ENCODE measurements around the gene SIGLEC15.
"Not testable (repeated sequence)": the region's sequence is repeated elsewhere in the genome, so short reads cannot be mapped to it uniquely, and the experiment has no call there.

SIGLEC15 gene

GRCh38 chr18:45821026-45821425, 4.4 kb upstream of the SIGLEC15 start:
- no peaks in the 10 kb centered on the region for H3K27me3 ChIP-seq (ENCODE audit: insufficient read depth, low read length)
- no peaks in the 10 kb centered on the region for H3K9me3 ChIP-seq (ENCODE audit: insufficient read depth, low read depth, low read length)
- no peak overlapping the region for H3K27ac ChIP-seq (ENCODE audit: low read depth, low read length)
- 96% methylated on average over 2 of the region's 2 CpGs for WGBS
- H3K36me3 ChIP-seq (ENCODE audit: insufficient read depth, low read length): no peaks in the 10 kb centered on the region
- no peaks in the 10 kb centered on the region for H3K4me1 ChIP-seq (ENCODE audit: insufficient read depth, low read length)
- no peak overlapping the region for H3K9ac ChIP-seq (ENCODE audit: low read depth, low read length)
- no peak overlapping the region for H3K4me3 ChIP-seq (ENCODE audit: low read length)

- Histone ChIP-seq H3K4me1 (ENCODE audit: insufficient read depth, low read length) (no peaks in the 10 kb centered on the region), H3K27ac (ENCODE audit: low read depth, low read length) (no peak overlapping the region), H3K4me3 (ENCODE audit: low read length) (no peak overlapping the region), H3K36me3 (ENCODE audit: insufficient read depth, low read length) (no peaks in the 10 kb centered on the region), H3K27me3 (ENCODE audit: insufficient read depth, low read length) (no peaks in the 10 kb centered on the region), H3K9ac (ENCODE audit: low read depth, low read length) (no peak overlapping the region), H3K9me3 (ENCODE audit: insufficient read depth, low read depth, low read length) (no peaks in the 10 kb centered on the region)
- WGBS: 100% methylated on average over 1 of the region's 1 CpG
Observed at GRCh38 chr18:45821711-45822110, 3.8 kb upstream of the SIGLEC15 start.

GRCh38 chr18:45826084-45826483, 609 bp downstream of the SIGLEC15 start:
- H3K4me3 ChIP-seq (ENCODE audit: low read length): no peak overlapping the region
- no peaks in the 10 kb centered on the region for H3K36me3 ChIP-seq (ENCODE audit: insufficient read depth, low read length)
- H3K27ac ChIP-seq (ENCODE audit: low read depth, low read length): no peak overlapping the region
- H3K9ac ChIP-seq (ENCODE audit: low read depth, low read length): no peak overlapping the region
- H3K9me3 ChIP-seq (ENCODE audit: insufficient read depth, low read depth, low read length): no peaks in the 10 kb centered on the region
- no peaks in the 10 kb centered on the region for H3K4me1 ChIP-seq (ENCODE audit: insufficient read depth, low read length)
- 83% methylated on average over 4 of the region's 4 CpGs for WGBS
- H3K27me3 ChIP-seq (ENCODE audit: insufficient read depth, low read length): no peaks in the 10 kb centered on the region

- H3K9ac ChIP-seq (ENCODE audit: low read depth, low read length); H3K9me3 ChIP-seq (ENCODE audit: insufficient read depth, low read depth, low read length); H3K4me1 ChIP-seq (ENCODE audit: insufficient read depth, low read length); H3K4me3 ChIP-seq (ENCODE audit: low read length); H3K36me3 ChIP-seq (ENCODE audit: insufficient read depth, low read length); H3K27me3 ChIP-seq (ENCODE audit: insufficient read depth, low read length); H3K27ac ChIP-seq (ENCODE audit: low read depth, low read length): not testable (repeated sequence)
- 96% methylated on average over 4 of the region's 4 CpGs for WGBS
Observed at GRCh38 chr18:45826716-45827115, 1.2 kb downstream of the SIGLEC15 start.

- no peak overlapping the region for H3K4me3 ChIP-seq (ENCODE audit: low read length)
- no peaks in the 10 kb centered on the region for H3K9me3 ChIP-seq (ENCODE audit: insufficient read depth, low read depth, low read length)
- WGBS: 69% methylated on average over 9 of the region's 9 CpGs
- no peaks in the 10 kb centered on the region for H3K27me3 ChIP-seq (ENCODE audit: insufficient read depth, low read length)
- H3K27ac ChIP-seq (ENCODE audit: low read depth, low read length): no peak overlapping the region
- H3K4me1 ChIP-seq (ENCODE audit: insufficient read depth, low read length): no peaks in the 10 kb centered on the region
- H3K36me3 ChIP-seq (ENCODE audit: insufficient read depth, low read length): no peaks in the 10 kb centered on the region
- H3K9ac ChIP-seq (ENCODE audit: low read depth, low read length): no peak overlapping the region
Observed at GRCh38 chr18:45828917-45829811, 3.7 kb downstream of the SIGLEC15 start.

GRCh38 chr18:45829855-45830254, 4.4 kb downstream of the SIGLEC15 start:
- Histone ChIP-seq H3K36me3 (ENCODE audit: insufficient read depth, low read length) (no peaks in the 10 kb centered on the region), H3K27me3 (ENCODE audit: insufficient read depth, low read length) (no peaks in the 10 kb centered on the region), H3K9me3 (ENCODE audit: insufficient read depth, low read depth, low read length) (no peaks in the 10 kb centered on the region), H3K4me3 (ENCODE audit: low read length) (no peak overlapping the region), H3K9ac (ENCODE audit: low read depth, low read length) (no peak overlapping the region), H3K27ac (ENCODE audit: low read depth, low read length) (no peak overlapping the region), H3K4me1 (ENCODE audit: insufficient read depth, low read length) (no peaks in the 10 kb centered on the region)
- WGBS: 89% methylated on average over 9 of the region's 9 CpGs

- Histone ChIP-seq H3K27me3 (ENCODE audit: insufficient read depth, low read length) (peaks cover 10% of the 10 kb centered on the region), H3K9ac (ENCODE audit: low read depth, low read length) (no peak overlapping the region)
Observed at GRCh38 chr18:45830917-45831316, 5.4 kb downstream of the SIGLEC15 start.

GRCh38 chr18:45833846-45834245, 8.4 kb downstream of the SIGLEC15 start:
- 0 out of 2 replicates have a peak, but pooled peaks cover 10% of the 10 kb centered on the region for H3K4me1 ChIP-seq (ENCODE audit: insufficient read depth, low read length)
- H3K4me3 ChIP-seq (ENCODE audit: low read length): no peak overlapping the region
- H3K9me3 ChIP-seq (ENCODE audit: insufficient read depth, low read depth, low read length): no peaks in the 10 kb centered on the region
- H3K27ac ChIP-seq (ENCODE audit: low read depth, low read length): no peak overlapping the region
- H3K9ac ChIP-seq (ENCODE audit: low read depth, low read length): no peak overlapping the region
- H3K27me3 ChIP-seq (ENCODE audit: insufficient read depth, low read length): peaks cover 40% of the 10 kb centered on the region
- no peaks in the 10 kb centered on the region for H3K36me3 ChIP-seq (ENCODE audit: insufficient read depth, low read length)
- 87% methylated on average over 5 of the region's 5 CpGs for WGBS

More at GRCh38 chr18:45830917-45831316, 5.4 kb downstream of the SIGLEC15 start:
- Histone ChIP-seq H3K4me3 (ENCODE audit: low read length) (no peak overlapping the region), H3K27ac (ENCODE audit: low read depth, low read length) (no peak overlapping the region), H3K36me3 (ENCODE audit: insufficient read depth, low read length) (no peaks in the 10 kb centered on the region), H3K4me1 (ENCODE audit: insufficient read depth, low read length) (no peaks in the 10 kb centered on the region), H3K9me3 (ENCODE audit: insufficient read depth, low read depth, low read length) (no peaks in the 10 kb centered on the region)
- WGBS: 89% methylated on average over 7 of the region's 7 CpGs

- Histone ChIP-seq H3K9ac (ENCODE audit: low read depth, low read length) (no peak overlapping the region), H3K27me3 (ENCODE audit: insufficient read depth, low read length) (peaks cover 44% of the 10 kb centered on the region), H3K4me1 (ENCODE audit: insufficient read depth, low read length) (0 out of 2 replicates have a peak, but pooled peaks cover 10% of the 10 kb centered on the region), H3K9me3 (ENCODE audit: insufficient read depth, low read depth, low read length) (no peaks in the 10 kb centered on the region), H3K27ac (ENCODE audit: low read depth, low read length) (no peak overlapping the region), H3K36me3 (ENCODE audit: insufficient read depth, low read length) (no peaks in the 10 kb centered on the region), H3K4me3 (ENCODE audit: low read length) (no peak overlapping the region)
- 92% methylated on average over 1 of the region's 1 CpG for WGBS
Observed at GRCh38 chr18:45834306-45834705, 8.8 kb downstream of the SIGLEC15 start.

- Histone ChIP-seq H3K27ac (ENCODE audit: low read depth, low read length) (no peak overlapping the region), H3K4me3 (ENCODE audit: low read length) (no peak overlapping the region), H3K4me1 (ENCODE audit: insufficient read depth, low read length) (0 out of 2 replicates have a peak, but pooled peaks cover 10% of the 10 kb centered on the region), H3K36me3 (ENCODE audit: insufficient read depth, low read length) (no peaks in the 10 kb centered on the region), H3K27me3 (ENCODE audit: insufficient read depth, low read length) (peaks cover 47% of the 10 kb centered on the region), H3K9ac (ENCODE audit: low read depth, low read length) (no peak overlapping the region), H3K9me3 (ENCODE audit: insufficient read depth, low read depth, low read length) (no peaks in the 10 kb centered on the region)
- WGBS: 89% methylated on average over 3 of the region's 3 CpGs
Observed at GRCh38 chr18:45835057-45835636, 9.7 kb downstream of the SIGLEC15 start.

Measured in HUES64 (cell line).